NCI-H345 treated with DMSO at 0.1 percent for 48 hours (cell line): ENCODE measurements around the gene HTT-AS.

ENCODE experiments used
- DNase-seq: peaks from one replicate; lab custom pipeline; 2025; ENCODE audit not compliant: unreplicated experiment; lab: John Stamatoyannopoulos, UW

Gene HTT-AS

DNA sequence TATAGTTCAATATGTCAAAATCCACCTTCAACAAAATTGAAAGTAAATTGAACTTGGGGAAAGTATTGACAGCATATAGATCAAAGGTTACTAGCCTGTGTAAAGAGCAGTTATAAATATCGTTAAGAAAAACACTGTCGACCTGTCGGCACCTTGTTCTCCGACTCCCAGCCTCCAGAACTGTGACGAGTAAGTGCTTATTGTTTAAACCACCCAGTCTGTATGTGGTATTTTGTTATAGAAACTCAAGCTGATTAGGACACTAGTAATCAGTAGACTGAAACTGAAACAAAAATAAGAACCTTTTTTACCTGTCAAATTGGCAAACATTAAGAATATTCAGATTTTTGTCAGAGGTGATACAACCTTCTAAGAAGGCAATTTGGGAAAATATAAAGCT lies 17.1 kb upstream of the HTT-AS start:
- DNase-seq = no peak

GRCh38 chr4:3087115-3087797 lies 12.9 kb upstream of the HTT-AS start:
- DNase-seq = no peak

- DNase-seq = no peak
Measured at GRCh38 chr4:3085948-3086670, 11.8 kb upstream of the HTT-AS start.

- DNase-seq = no peak
Measured at GRCh38 chr4:3083732-3084131, 9.4 kb upstream of the HTT-AS start.

DNA sequence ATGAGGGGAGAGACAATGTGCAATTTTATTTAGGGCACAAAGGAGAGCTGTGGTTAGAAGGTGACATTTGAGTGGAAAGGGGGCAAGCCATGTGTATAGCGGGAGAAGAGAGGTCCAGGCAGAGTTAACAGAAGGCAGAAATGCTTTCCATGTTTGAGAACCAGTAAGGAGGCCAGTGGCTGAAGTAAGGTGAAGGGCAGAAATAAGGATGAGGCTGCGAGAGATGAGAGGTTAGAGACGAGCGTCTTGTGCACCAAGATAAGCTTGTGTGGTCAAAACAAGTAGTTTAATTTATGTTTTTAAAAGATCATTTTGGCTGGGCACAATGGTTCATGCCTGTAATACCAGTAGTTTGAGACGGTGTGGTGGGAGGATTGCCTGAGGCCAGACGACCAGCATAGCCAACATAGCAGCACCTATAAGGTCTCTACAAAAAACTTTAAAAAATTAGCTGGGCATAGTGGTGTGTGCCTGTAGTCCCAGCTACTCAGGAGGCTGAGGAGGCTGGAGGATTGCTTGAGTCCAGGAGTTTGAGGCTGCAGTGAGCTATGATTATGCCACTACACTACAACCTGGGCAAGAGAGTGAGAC lies 8.7 kb upstream of the HTT-AS start:
- no peak for DNase-seq

DNA sequence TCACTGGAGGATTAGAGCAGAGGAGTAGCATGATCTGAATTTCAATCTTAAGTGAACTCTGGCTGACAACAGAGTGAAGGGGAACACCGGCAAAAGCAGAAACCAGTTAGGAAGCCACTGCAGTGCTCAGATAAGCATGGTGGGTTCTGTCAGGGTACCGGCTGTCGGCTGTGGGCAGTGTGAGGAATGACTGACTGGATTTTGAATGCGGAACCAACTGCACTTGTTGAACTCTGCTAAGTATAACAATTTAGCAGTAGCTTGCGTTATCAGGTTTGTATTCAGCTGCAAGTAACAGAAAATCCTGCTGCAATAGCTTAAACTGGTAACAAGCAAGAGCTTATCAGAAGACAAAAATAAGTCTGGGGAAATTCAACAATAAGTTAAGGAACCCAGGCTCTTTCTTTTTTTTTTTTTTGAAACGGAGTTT lies 5.4 kb upstream of the HTT-AS start:
- DNase-seq = no peak

DNA sequence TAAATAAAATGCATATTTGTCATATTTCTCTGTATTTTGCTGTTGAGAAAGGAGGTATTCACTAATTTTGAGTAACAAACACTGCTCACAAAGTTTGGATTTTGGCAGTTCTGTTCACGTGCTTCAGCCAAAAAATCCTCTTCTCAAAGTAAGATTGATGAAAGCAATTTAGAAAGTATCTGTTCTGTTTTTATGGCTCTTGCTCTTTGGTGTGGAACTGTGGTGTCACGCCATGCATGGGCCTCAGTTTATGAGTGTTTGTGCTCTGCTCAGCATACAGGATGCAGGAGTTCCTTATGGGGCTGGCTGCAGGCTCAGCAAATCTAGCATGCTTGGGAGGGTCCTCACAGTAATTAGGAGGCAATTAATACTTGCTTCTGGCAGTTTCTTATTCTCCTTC lies 3.5 kb upstream of the HTT-AS start:
- DNase-seq = no peak

- no peak for DNase-seq
Measured at GRCh38 chr4:3075652-3075981, 1.3 kb upstream of the HTT-AS start.

DNA sequence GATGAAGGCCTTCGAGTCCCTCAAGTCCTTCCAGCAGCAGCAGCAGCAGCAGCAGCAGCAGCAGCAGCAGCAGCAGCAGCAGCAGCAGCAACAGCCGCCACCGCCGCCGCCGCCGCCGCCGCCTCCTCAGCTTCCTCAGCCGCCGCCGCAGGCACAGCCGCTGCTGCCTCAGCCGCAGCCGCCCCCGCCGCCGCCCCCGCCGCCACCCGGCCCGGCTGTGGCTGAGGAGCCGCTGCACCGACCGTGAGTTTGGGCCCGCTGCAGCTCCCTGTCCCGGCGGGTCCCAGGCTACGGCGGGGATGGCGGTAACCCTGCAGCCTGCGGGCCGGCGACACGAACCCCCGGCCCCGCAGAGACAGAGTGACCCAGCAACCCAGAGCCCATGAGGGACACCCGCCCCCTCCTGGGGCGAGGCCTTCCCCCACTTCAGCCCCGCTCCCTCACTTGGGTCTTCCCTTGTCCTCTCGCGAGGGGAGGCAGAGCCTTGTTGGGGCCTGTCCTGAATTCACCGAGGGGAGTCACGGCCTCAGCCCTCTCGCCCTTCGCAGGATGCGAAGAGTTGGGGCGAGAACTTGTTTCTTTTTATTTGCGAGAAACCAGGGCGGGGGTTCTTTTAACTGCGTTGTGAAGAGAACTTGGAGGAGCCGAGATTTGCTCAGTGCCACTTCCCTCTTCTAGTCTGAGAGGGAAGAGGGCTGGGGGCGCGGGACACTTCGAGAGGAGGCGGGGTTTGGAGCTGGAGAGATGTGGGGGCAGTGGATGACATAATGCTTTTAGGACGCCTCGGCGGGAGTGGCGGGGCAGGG lies 711 bp upstream of the HTT-AS start:
- peak; percentile 8 for DNase-seq

- no peak for DNase-seq
Measured at GRCh38 chr4:3073158-3074077, 920 bp downstream of the HTT-AS start.

- no peak for DNase-seq
Measured at GRCh38 chr4:3071811-3072210, 2.5 kb downstream of the HTT-AS start.

DNA sequence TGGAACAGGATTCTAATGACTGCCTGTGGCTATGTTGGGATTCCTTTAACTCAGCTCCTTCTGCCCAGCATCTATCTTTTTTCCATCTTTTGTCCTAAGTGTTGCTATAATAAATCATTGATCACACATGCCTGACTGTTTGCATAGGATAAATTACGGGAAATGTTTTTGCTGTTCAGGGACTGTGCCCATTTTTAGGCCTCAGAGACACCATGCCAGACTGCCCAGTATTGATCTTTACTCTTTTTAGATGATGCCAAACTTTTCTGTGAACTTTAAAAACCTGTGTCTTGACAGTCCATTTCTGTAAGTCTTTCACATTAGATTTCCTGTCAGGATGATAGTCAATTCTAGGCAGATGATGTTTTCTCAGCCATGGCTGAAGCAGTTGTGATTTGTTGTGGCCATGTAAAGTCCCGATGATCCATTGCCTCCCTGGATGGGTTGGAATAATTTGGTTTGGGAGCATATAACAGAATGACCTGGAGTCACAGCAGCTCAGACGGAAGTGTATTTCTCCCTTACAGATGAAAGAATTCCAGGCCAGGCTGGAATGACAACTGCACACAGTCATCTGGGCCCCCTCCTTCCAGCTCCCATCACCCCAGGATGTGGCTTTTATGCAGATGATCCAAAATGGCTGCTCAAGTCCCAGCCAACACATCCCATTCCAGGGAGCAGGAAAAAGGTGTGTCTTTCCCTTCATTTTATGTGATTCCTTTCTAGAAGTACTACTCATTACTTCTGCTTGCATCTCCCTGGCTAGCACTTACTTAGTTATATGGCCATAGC lies 3.4 kb downstream of the HTT-AS start:
- no peak for DNase-seq

- no peak for DNase-seq
Measured at GRCh38 chr4:3069661-3070199, 4.6 kb downstream of the HTT-AS start.

DNA sequence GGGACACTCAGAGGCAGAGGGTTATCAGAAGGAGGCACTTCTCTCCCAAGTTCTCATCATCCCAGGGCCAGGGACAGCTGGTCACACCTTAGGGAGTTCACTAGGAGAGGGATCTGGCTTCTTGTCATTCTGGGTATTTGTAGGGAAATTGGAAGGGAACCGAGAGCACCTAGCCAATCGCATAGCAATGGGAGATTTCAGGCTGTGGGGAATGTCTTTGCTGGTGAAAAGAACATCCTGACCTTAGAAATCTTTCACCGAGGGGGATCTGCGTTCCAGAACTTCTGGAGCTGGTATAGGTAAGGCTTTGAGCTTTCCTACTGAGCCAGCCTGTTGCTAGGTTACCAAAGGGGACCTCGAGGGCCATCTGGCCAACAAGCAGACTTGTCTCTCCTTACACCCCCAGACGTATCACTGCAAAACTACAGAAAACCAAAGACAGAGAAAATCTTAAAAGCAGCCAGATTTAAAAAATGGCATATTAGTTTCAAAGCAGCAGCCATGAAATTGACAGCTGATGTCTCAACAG lies 6.8 kb downstream of the HTT-AS start:
- no peak for DNase-seq

GRCh38 chr4:3066836-3067400 lies 7.4 kb downstream of the HTT-AS start:
- DNase-seq = no peak

DNA sequence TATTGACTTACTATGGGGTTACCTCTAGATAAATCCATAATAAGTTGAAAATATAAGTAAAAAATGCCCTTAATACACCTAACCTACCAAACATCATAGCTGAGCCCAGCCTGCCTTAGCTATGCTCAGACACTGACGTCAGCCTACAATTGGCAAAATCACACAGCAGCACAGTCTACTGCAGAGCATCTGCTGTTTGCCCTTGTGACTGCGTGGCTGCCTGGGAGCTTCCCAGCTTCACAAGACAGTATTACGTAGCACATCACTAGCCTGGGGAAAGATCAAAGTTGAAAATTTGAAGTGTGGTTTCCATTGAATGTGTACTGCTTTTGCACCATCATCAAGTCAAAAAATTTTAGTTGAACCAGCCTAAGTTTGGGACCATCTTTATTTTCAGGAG lies 8.8 kb downstream of the HTT-AS start:
- DNase-seq = no peak

- no peak for DNase-seq
Measured at GRCh38 chr4:3062471-3062870, 11.9 kb downstream of the HTT-AS start.

DNA sequence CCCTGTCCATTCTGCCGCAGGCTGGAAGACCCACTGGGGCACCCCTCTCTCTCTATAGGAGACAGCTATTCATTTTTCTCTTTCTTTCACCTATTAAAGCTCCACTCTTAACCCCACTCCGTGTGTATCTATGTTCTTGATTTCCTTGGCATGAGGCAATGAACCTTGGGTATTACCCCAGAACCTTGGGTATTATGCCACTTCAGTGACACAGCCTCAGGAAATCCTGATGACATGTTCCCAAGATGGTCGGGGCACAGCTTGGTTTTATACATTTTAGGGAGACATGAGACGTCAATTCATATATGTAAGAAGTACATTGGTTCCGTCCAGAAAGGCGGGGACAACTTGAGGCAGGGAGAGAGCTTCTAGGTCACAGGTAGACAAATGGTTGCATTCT lies 13.4 kb downstream of the HTT-AS start:
- no peak for DNase-seq

DNA sequence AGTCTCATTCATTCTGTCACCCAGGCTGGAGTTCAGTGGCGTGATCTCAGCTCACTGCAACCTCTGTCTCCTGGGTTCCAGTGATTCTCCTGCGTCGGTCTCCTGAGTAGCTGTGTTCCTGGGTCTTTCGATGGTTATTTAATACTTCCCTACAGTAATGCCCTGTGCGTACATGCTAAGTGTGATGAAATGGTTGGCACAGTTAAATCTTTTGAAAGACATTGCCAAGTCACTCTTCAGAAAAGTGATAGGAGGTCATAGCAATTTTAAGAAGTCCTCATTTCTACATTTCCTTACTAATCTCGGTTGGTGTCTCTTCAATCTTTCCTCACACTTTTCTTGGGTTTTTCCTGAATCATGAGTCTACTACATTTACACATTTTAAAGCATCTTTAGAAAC lies 14.4 kb downstream of the HTT-AS start:
- DNase-seq = no peak
